ENCODE data around the gene ATXN7L2. TPM values are rescaled to one million over a fixed set of nuclear protein-coding genes. Genes with fewer than 3 reads are reported as not detected.

ATXN7L2 gene
- total RNA-seq, 1 donor from 2014 or later: 15.6 TPM

- H3K4me3 Mint-ChIP-seq: no peak overlapping the region
- no peaks in the 10 kb centered on the region for H3K4me1 Mint-ChIP-seq
- no peaks in the 10 kb centered on the region for H3K9me3 Mint-ChIP-seq
- no peak overlapping the region for H3K27ac Mint-ChIP-seq (ENCODE audit: unreplicated experiment)
- no peak for DNase-seq (ENCODE audit: low read depth, low spot score)
- no peak for TF ChIP-seq CTCF (conservative IDR thresholded peaks at IDR 0.05)
- H3K27me3 Mint-ChIP-seq (ENCODE audit: low read depth): peaks cover 7% of the 10 kb centered on the region
- H3K36me3 Mint-ChIP-seq (ENCODE audit: low read depth): no peaks in the 10 kb centered on the region
Observed at GRCh38 chr1:109538827-109539555, 55.3 kb downstream of the ATXN7L2 start.

GRCh38 chr1:109539676-109540075, 56.0 kb downstream of the ATXN7L2 start, which contains the start of gene GPR61:
Gene GPR61 (plus strand): TSS chr1:109539872. CDS start chr1:109543023, 3,151 bp downstream.
- no peaks in the 10 kb centered on the region for H3K36me3 Mint-ChIP-seq (ENCODE audit: low read depth)
- no peak within 1 kb of the TSS for H3K4me3 Mint-ChIP-seq
- no peaks in the 10 kb centered on the region for H3K9me3 Mint-ChIP-seq
- peaks cover 7% of the 10 kb centered on the region for H3K27me3 Mint-ChIP-seq (ENCODE audit: low read depth)
- DNase-seq (ENCODE audit: low read depth, low spot score): no peak
- no peak for TF ChIP-seq CTCF (conservative IDR thresholded peaks at IDR 0.05)
- no peak within 1 kb of the TSS for H3K27ac Mint-ChIP-seq (ENCODE audit: unreplicated experiment)
- H3K4me1 Mint-ChIP-seq: no peaks in the 10 kb centered on the region

- Mint-ChIP-seq H3K9me3 (no peaks in the 10 kb centered on the region), H3K27ac (ENCODE audit: unreplicated experiment) (no peak overlapping the region), H3K36me3 (ENCODE audit: low read depth) (no peaks in the 10 kb centered on the region), H3K4me1 (peaks cover 1% of the 10 kb centered on the region), H3K4me3 (no peak overlapping the region), H3K27me3 (ENCODE audit: low read depth) (peaks cover 7% of the 10 kb centered on the region)
- no peak for DNase-seq (ENCODE audit: low read depth, low spot score)
- TF ChIP-seq CTCF (conservative IDR thresholded peaks at IDR 0.05): no peak
Observed at GRCh38 chr1:109541102-109541501, 57.4 kb downstream of the ATXN7L2 start.

Other genes starting within 250 kb of the ATXN7L2 start
- gene CELSR2, start 234.4 kb upstream of the ATXN7L2 start, total RNA-seq: 97.1 and 99.2 TPM in 2 replicates
- gene PSRC1, start 200.8 kb upstream of the ATXN7L2 start, total RNA-seq: 100 and 102 TPM in 2 replicates
- gene MYBPHL, start 176.9 kb upstream of the ATXN7L2 start, total RNA-seq: 0.82 TPM in 1 of 2 replicates, not detected in the other
- gene SORT1, start 86.0 kb upstream of the ATXN7L2 start, total RNA-seq: 60.8 and 61.6 TPM in 2 replicates
- 99.8 and 109 TPM in 2 replicates for gene PSMA5, start 57.5 kb upstream of the ATXN7L2 start, total RNA-seq
- 0.18 and 0.47 TPM in 2 replicates for gene SYPL2, start 17.4 kb upstream of the ATXN7L2 start, total RNA-seq
- gene CYB561D1, start 10.2 kb downstream of the ATXN7L2 start, total RNA-seq: 7.8 and 8.0 TPM in 2 replicates
- gene AMIGO1, start 25.8 kb downstream of the ATXN7L2 start, total RNA-seq: 6.1 and 7.2 TPM in 2 replicates
- not detected in 2 replicates for gene GPR61, start 56.0 kb downstream of the ATXN7L2 start, total RNA-seq
- gene GNAI3, start 64.7 kb downstream of the ATXN7L2 start, total RNA-seq: 9.8 and 10.2 TPM in 2 replicates
- not detected in 2 replicates for gene GNAT2, start 135.7 kb downstream of the ATXN7L2 start, total RNA-seq
- gene AMPD2, start 135.9 kb downstream of the ATXN7L2 start, total RNA-seq: 93.1 and 105 TPM in 2 replicates
- gene GSTM4, start 172.2 kb downstream of the ATXN7L2 start, total RNA-seq: 26.7 and 28.2 TPM in 2 replicates
- 43.7 and 46.6 TPM in 2 replicates for gene GSTM2, start 184.2 kb downstream of the ATXN7L2 start, total RNA-seq
- gene GSTM1, start 203.9 kb downstream of the ATXN7L2 start, total RNA-seq: 45.9 and 47.8 TPM in 2 replicates
- gene GSTM5, start 228.3 kb downstream of the ATXN7L2 start, total RNA-seq: 0.23 TPM in 1 of 2 replicates, not detected in the other

All from neural crest cell (in vitro differentiated cells).